Measurements from ENCODE around the gene FAM114A1.

FAM114A1 gene

DNA sequence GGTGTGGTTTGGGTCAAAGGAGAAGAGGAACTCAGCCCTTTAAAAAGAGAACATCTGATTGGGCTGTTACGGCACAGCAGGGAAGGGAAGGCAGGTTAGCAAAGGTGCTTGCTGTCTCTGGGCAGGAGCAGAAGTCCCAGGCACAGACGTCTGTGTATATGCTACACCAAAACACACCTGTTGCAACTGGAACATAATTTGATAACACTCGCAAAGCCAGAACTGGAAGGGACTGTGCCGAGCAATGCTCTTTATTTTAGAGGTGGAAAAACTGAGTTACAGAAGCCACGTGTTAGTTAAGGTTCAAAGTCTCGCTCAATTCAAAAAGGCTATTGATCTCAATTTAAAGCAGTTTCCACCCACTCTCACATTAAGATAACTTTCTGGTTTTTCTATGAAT, 2.2 kb upstream of the FAM114A1 start:
- Histone ChIP-seq H3K27ac (replicated peaks) (no peak overlapping the region), H3K4me3 (replicated peaks; ENCODE audit: insufficient read depth, low read length) (no peak overlapping the region), H3K27me3 (ENCODE audit: insufficient read depth, poor library complexity, severe bottlenecking) (no peaks in the 10 kb centered on the region)
- TF ChIP-seq, protein P1, sequence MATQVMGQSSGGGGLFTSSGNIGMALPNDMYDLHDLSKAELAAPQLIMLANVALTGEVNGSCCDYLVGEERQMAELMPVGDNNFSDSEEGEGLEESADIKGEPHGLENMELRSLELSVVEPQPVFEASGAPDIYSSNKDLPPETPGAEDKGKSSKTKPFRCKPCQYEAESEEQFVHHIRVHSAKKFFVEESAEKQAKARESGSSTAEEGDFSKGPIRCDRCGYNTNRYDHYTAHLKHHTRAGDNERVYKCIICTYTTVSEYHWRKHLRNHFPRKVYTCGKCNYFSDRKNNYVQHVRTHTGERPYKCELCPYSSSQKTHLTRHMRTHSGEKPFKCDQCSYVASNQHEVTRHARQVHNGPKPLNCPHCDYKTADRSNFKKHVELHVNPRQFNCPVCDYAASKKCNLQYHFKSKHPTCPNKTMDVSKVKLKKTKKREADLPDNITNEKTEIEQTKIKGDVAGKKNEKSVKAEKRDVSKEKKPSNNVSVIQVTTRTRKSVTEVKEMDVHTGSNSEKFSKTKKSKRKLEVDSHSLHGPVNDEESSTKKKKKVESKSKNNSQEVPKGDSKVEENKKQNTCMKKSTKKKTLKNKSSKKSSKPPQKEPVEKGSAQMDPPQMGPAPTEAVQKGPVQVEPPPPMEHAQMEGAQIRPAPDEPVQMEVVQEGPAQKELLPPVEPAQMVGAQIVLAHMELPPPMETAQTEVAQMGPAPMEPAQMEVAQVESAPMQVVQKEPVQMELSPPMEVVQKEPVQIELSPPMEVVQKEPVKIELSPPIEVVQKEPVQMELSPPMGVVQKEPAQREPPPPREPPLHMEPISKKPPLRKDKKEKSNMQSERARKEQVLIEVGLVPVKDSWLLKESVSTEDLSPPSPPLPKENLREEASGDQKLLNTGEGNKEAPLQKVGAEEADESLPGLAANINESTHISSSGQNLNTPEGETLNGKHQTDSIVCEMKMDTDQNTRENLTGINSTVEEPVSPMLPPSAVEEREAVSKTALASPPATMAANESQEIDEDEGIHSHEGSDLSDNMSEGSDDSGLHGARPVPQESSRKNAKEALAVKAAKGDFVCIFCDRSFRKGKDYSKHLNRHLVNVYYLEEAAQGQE (IDR thresholded peaks at IDR 0.05; ENCODE audit: insufficient replicate concordance, low read depth): no peak
- TF ChIP-seq, protein P2, sequence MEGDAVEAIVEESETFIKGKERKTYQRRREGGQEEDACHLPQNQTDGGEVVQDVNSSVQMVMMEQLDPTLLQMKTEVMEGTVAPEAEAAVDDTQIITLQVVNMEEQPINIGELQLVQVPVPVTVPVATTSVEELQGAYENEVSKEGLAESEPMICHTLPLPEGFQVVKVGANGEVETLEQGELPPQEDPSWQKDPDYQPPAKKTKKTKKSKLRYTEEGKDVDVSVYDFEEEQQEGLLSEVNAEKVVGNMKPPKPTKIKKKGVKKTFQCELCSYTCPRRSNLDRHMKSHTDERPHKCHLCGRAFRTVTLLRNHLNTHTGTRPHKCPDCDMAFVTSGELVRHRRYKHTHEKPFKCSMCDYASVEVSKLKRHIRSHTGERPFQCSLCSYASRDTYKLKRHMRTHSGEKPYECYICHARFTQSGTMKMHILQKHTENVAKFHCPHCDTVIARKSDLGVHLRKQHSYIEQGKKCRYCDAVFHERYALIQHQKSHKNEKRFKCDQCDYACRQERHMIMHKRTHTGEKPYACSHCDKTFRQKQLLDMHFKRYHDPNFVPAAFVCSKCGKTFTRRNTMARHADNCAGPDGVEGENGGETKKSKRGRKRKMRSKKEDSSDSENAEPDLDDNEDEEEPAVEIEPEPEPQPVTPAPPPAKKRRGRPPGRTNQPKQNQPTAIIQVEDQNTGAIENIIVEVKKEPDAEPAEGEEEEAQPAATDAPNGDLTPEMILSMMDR (IDR thresholded peaks at IDR 0.05; ENCODE audit: insufficient read depth, low read length): no peak
- TF ChIP-seq SPI1 (IDR thresholded peaks at IDR 0.05; ENCODE audit: borderline replicate concordance, low read depth) (no peak; the same call in 1 of the 2 replicates), POLR2AphosphoS5 (IDR thresholded peaks at IDR 0.05; ENCODE audit: low read depth) (no peak), GABPA (IDR thresholded peaks at IDR 0.05; ENCODE audit: low read depth) (no peak)
- no peak for DNase-seq (ENCODE audit: low read depth in 1 of 2, low spot score in 1 of 2)

GRCh38 chr4:38866973-38867477, 581 bp upstream of the FAM114A1 start:
- DNase-seq (ENCODE audit: low read depth in 1 of 2, low spot score in 1 of 2): no peak
- Histone ChIP-seq H3K4me3 (replicated peaks; ENCODE audit: insufficient read depth, low read length) (peak overlapping the region; percentile 66), H3K27ac (replicated peaks) (no peak overlapping the region), H3K27me3 (ENCODE audit: insufficient read depth, poor library complexity, severe bottlenecking) (no peaks in the 10 kb centered on the region)
- TF ChIP-seq GABPA (IDR thresholded peaks at IDR 0.05; ENCODE audit: low read depth): no peak
- TF ChIP-seq POLR2AphosphoS5 (IDR thresholded peaks at IDR 0.05; ENCODE audit: low read depth): no peak
- TF ChIP-seq, protein P2 (IDR thresholded peaks at IDR 0.05; ENCODE audit: insufficient read depth, low read length): no peak
- TF ChIP-seq, protein P1 (IDR thresholded peaks at IDR 0.05; ENCODE audit: insufficient replicate concordance, low read depth): no peak
- TF ChIP-seq SPI1 (IDR thresholded peaks at IDR 0.05; ENCODE audit: borderline replicate concordance, low read depth): no peak

DNA sequence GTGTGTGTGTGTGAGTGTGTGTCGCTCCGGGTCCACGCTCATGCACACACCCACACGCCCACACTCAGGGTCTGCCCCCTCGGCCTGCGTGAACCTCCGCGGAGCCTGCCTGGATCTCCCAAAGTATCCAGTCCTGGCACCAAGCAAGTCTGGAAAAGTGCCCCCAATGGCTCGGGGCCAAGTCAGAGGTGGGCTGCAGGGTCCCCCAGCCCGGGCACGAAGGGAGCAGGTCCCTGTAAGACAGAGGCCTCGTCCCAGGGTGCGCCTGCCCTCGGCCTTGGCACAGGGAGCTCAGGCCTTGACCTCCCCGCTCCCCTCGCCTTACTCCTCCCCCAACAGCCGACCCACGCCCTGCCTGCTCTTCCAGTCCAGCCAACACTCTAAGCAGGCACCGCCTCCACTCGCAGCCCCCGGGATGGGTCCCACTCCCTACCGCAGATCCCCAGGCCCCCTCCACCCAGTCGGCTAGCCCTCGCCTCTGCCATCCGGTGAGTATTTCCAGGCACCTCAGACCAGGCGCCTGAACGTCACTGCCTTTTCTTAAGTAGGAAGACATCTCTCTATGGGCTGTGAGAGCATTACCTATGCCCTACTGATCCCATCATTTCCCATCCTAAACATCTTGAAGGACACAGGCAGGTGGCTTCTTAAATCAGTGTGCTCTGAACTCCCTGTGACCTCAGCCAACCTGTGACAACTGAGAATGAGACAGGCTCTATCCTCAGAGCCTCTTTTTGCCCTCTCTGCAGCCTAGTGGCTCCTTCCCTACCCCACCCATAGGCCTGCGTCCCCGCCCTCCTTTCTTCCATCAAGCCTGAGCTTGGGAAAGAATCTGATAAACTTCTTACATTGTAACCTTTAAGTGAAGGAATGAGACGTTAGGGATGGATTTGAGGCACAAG, 704 bp downstream of the FAM114A1 start:
- TF ChIP-seq SPI1 (IDR thresholded peaks at IDR 0.05; ENCODE audit: borderline replicate concordance, low read depth) (no peak), POLR2AphosphoS5 (IDR thresholded peaks at IDR 0.05; ENCODE audit: low read depth) (no peak), GABPA (IDR thresholded peaks at IDR 0.05; ENCODE audit: low read depth) (no peak)
- TF ChIP-seq, protein P1 (IDR thresholded peaks at IDR 0.05; ENCODE audit: insufficient replicate concordance, low read depth): no peak
- TF ChIP-seq, protein P2 (IDR thresholded peaks at IDR 0.05; ENCODE audit: insufficient read depth, low read length): no peak
- no peaks in the 10 kb centered on the region for H3K27me3 ChIP-seq (ENCODE audit: insufficient read depth, poor library complexity, severe bottlenecking)
- H3K4me3 ChIP-seq (replicated peaks; ENCODE audit: insufficient read depth, low read length): peak overlapping the region; percentile 66
- no peak overlapping the region for H3K27ac ChIP-seq (replicated peaks)
- no peak for DNase-seq (ENCODE audit: low read depth in 1 of 2, low spot score in 1 of 2)
